HG03457 (cell line): Measurements from ENCODE around the gene GPC3.
"Not testable (repeated sequence)": the region's sequence is repeated elsewhere in the genome, so short reads cannot be mapped to it uniquely, and the experiment has no call there.

ENCODE experiments used
- ATAC-seq: cut with Tn5 transposase; IDR thresholded peaks from one replicate; pipeline ENCODE4 v1.9.1; 2021; ENCODE audit warnings: moderate number of reproducible peaks; ENCODE audit not compliant: unreplicated experiment

GPC3 gene

DNA sequence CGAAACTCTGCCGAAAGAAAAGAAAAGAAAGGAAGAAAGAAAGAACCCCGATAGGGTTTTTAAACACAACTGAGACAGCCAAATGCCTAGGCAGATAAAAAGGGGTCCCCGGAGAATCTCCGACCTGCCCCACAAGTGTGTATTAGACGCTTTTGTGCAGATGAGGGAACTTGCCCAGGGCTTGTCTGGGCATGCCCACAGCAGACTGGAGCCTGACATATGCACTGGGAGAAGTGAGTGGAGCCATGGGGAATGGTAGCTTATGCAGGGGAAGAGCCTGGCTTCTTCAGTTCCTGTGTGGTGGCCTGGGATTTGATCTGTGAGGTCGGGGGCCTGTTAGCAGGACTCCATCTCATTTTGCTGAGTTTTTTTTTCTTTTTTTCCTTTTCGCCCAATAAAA is 199.0 kb downstream of the GPC3 start:
- no peak for ATAC-seq

DNA sequence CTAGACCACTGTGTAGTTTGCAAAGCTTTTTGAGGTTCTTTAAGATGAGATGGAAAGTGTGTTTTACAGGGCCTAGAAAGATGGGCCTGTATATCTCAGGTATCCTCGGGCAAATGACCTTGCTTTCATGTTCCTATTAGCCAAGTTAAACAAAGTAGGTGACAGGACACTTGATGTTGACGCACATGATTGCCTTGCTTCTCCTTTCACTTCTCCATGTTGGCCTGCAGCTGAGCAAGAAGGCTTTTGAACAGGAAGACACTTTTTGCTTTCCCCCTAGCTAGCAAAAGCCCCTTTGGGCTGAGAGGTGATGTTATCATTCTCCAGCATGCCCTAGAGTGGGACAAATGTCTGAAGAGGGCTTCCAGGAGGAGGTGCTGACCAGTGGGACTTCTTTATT is 202.1 kb downstream of the GPC3 start:
- ATAC-seq, result peak; percentile 76

DNA sequence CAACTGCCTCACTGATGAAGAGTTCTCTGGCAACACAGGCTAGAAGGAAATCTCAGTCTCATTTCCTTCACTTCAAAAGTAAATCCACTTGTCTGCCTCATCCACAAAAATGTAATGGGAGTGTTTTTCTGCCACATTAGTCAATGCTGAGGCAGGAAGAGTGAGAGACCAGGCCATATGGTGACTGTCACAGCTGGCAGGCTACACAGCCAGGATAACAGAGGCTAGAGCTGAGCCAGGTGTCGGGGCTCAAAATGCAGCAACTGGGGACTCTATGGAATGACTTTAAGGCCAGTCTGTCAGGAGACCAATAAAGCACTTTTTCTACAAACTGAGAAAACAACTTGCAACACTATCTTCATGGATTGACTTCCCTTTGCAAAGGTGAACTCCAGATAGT is 204.2 kb downstream of the GPC3 start:
- ATAC-seq, result no peak

DNA sequence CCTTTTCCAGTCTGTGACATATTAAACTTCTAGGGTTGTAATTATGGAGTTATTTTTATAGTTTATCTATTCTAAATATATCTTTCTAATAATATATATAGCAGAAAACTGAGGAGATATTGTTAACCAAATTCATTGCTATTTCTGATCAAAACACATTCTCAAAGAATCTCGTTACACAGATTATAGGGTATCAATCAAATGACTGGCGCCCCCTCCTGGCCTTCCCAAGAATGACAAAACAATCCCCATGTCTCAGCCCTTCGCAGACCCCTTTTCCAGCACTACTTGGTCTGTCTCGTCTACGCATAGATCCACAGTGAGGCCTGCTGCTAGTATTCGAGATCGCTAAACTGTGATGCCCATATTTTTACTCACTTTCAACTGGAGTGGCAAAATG is 209.3 kb downstream of the GPC3 start:
- ATAC-seq, result no peak

DNA sequence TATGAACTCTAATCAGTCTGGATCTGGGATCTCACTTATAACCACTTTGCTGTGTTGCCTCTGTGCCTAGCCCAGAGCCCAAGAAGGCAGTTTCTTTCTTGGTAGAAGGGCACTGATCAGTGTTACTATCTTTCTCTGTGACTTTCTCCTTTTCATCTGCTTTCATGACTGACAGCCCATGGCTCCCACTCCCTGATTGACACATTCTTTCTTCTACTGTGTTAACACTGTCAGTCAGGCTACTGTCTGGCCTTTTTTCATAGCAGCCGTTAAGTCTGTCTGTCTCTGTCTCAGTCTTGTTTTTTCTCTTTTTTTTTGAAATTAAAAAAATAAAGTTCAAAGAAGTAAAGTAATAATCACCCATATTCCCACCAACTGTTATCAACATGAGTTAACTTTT is 210.6 kb downstream of the GPC3 start:
- ATAC-seq, result no peak

DNA sequence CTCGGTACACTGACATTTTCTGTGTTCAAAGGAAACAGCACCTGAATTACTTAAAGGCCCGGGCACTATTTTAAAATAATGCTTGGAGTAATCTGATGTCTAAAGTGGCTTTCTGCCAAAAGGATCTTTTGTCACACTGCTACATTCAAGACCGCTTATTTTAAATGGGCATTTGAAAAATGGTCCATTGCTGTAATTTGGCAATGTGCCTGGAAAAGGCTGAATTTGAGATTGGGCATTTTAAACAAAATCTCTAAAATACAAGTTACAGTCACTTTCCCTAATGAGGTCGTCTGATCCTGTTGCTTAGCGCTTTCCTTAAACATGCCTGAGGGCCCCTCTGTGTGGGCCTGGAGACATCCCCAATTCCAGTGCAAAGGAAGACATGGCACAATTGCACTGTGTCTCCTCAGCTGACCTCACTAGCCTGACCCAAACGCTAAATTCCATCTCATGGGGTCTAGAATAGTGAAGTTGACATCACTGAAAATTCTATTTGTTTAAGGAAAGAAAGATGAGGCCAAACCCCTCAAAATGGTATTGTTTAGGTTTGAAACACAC is 214.2 kb downstream of the GPC3 start:
- no peak for ATAC-seq

DNA sequence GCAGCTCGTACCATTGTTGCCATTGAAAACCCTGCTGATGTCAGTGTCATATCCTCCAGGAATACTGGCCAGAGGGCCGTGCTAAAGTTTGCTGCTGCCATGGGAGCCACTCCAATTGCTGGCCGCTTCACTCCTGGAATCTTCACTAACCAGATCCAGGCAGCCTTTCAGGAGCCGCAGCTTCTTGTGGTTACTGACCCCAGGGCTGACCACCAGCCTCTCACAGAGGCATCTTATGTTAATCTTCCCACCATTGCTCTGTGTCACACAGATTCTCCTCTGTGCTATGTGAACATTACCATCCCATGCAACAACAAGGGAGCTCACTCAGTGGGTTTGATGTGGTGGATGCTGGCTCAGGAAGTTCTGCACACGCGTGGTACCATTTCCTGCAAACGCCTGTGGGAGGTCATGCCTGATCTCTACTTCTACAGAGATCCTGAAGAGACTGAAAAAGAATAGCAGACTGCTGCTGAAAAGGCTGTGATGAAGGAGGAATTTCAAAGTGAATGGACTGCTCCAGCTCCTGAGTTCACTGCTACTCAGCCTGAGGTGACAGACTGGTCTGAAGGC is 222.3 kb downstream of the GPC3 start:
- not testable (repeated sequence) for ATAC-seq

DNA sequence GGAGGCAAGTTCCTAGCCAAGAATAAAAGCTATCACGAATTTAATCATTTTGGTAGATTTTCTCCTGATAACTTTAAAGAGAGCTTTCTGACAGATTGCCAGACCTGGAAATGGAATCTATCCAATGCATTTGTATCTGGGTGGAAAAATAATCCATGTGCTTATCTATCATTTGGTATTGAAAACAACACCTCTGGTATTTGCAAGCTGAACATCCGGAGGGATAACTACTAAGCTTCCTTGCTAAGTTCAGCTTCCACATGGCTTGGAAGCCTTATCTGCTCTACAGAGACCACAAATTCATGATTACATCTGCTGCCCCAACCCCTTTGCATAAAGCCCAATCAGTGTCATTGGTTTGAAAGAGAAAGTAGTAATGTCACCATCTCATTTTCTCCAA is 230.7 kb downstream of the GPC3 start:
- ATAC-seq, result no peak

DNA sequence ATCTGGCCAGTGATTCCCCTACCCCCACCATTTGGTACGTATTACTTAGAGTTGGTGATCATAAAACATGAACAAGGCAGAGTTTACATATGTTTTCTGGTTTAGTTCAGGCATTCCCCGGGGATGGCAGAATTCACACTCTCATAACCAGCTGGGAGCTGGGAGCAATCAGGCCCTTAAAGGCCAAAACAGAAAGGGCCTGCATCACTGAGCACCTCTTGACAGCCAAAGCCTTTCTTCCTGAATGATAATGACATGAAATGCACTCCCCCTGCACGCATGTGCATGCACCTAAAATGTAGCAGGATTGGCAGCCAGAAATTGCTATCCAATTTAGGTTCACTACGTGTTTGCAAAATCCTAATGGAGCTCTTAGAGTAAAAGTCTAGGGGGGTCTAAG is 235.4 kb downstream of the GPC3 start:
- ATAC-seq, result no peak

DNA sequence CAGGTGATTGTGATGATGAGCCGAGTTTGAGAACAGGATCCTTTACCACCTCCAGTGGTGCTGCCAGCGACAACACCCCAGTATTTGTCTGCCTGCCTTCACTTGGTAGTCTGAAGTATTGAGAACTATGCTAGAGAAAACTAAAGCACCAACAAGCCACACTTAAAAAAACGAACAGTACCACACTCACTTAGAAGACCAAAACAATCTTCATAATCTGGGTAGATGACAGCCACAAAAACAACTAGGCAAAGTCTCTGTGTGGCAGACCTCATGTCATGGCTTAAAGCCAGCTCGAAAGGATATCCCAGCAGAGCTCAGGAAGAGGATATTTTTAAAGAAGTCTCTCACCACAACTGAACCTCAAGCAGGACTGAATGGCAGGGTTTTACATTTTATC is 236.0 kb downstream of the GPC3 start:
- ATAC-seq, result no peak

DNA sequence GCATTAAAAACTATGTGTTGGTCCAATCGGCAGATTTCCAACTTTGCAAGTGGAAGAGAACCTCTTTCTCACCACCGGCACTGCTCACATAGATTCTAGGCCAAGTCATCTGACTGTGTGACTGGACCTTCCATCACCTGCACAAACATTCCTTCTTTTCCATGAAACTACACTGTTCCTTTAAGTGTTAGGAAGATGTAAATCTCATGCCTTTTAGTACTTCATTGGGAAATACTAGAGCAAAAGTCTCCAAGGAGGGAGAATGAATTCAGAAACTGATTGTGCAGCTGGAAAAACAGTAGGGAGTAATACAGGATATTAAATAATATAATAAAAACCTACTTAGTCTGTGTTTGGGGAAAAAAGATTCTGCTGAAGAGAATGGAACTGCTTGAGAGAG is 238.2 kb downstream of the GPC3 start:
- ATAC-seq, result no peak

DNA sequence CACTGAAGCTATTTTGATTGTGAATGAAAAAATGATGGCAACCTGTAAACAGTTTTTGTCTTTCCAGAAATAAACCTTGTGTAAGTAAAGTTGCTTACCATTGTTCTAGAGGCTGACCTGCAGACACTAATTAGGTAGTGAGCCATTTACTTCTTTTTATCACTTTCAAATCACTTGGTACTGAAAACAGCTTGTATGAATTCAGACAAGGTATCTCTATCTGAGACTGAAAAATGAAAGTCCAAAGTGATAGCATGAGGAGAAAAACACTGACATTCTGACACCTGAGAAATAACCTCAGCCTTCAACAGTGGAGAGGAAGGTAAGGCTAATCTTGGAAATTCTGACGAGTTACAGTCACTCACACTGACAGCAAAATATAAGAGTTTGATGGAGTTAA is 238.8 kb downstream of the GPC3 start:
- ATAC-seq, result no peak

DNA sequence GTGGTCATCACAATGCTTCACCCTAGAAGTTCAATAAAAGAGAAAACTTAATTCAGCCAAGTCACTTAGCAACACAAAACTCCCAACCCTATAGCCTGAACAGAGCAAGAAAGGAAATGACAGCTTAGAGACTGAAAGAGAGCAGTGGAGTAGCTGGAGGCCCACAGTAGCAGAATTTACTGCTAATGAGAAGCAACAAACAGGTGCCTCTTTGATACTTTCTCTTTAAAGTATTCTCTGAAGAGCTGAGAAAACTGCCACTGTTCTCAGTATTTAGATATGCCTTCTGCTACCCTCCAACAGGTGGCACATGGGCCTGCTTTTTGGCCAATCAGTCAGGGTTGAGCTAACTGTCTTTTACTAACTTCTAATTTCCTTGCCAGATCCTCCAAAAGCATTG is 240.0 kb downstream of the GPC3 start:
- no peak for ATAC-seq

DNA sequence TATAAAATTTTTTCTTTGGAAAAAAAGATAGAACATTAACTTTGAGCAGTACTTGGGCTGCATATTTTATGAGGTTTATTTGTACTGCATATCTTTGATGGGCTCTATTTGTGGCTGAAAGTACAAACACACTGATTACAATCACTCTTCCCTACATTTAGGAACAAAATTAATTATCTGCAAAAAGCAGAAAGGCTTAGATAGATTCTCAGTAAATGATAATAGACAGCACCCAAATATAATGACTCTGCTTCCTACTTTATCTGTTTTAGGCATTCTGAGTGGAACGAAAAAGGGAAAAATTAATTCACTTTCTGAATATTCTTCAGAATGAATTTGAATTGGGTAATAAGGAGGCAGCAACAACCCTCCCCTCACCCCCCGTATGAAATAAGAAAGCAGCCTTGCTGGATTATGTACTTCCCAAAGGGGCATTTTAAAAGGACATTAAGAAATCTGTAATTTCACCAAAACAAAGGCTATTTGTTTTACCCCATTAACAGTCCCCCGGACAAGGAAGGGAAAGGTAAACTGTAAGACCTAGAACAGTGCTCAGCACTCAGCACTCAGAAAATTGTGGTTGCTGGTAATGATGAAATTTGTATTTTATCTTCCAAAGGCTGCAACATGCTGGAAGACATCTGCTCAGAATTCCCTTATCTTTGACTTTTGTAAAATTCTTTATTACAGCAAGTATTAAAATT is 242.6 kb downstream of the GPC3 start:
- ATAC-seq, result no peak

DNA sequence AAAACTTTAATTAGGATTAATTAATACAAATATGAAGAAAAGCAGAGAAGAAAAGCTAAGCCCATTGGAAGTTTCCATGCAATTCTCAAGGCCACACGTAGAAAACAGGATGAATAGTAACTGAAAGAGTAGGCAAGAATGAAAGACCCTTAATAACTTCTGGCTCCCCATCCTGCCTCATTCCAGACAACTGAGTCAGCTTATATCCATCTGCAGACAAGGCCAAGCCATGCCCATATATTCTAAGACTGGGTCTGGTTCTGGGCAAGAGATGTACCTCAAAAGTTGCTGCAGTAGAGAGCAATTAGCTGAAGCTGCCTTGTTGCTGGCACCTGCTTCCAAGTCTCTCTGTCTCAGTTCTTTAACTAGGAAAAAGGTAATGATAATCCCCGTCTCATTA is 244.1 kb downstream of the GPC3 start:
- no peak for ATAC-seq

DNA sequence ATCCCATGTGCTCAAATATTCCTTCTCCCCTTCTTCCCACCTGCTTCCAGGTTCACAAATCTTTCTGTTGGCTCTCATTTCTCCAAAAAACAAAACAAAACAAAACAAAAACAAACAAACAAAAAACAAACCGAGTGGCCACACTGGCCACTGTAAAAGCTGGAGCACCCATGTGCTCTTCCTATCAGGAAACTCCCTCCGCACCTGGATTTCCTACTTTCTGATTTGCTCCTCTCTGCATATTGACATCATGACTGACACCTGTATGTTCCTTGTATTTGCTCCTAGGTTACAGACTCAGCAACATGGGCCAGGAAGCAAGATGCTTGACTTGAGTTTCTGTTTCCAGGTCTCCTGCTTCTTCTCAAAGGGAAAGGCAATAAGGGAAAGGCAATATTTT is 258.8 kb downstream of the GPC3 start:
- ATAC-seq, result no peak

DNA sequence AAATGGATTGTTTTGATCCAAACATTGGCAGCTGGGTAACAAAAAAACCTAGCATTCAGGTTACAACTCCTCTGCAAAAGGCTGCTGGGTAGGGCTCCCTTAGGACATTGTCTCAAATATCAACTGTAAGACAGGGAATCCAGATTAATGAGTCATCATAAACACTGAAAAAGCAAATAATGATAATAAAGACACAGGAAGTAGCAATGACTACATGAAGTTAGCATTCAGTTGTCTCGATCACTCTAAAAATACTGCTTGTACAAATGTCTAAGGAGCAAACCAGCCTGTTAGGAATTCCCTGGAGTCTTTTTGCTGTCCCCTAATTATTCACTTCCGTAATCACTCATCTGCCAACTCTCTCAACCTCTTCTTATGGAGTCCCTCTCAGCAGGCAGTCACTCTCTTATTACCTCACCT is 259.2 kb downstream of the GPC3 start:
- ATAC-seq, result no peak

DNA sequence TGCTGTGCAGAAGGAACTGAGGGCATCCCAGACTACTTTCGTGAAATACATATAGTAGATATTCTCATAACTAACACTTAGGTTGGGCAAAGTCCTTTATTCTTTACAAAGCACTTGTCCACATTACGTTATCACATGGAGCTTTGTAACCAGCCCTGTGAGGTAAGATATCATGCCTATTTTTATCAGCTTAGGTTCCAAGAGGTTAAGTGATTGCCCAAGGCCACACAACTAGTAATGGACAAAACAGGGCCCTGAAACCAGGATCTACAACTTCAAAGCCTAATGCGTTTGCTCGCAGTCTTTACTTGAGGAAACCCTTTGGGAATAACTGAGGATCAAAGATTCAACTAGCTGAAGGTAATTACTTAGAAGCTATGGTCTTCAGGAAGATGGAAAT is 261.5 kb downstream of the GPC3 start:
- no peak for ATAC-seq

DNA sequence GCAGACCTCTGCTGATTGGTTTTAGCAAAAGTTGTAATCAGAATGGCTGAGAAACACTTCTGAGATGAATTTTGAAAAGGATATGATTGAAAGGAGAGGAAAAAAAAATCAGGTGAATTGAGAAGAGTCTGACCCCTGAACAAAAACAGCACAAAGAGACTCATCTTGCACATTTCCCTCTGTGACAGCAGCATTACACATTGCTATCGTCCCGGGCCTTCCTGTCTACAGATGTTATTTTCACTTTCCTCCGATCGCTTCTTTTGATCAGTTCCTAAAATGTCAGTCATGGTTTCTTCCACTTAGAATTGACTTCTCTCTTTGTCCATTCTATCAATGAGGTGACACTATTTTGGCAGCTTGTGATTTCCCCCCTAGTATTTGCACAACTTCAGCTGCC is 262.6 kb downstream of the GPC3 start:
- no peak for ATAC-seq

DNA sequence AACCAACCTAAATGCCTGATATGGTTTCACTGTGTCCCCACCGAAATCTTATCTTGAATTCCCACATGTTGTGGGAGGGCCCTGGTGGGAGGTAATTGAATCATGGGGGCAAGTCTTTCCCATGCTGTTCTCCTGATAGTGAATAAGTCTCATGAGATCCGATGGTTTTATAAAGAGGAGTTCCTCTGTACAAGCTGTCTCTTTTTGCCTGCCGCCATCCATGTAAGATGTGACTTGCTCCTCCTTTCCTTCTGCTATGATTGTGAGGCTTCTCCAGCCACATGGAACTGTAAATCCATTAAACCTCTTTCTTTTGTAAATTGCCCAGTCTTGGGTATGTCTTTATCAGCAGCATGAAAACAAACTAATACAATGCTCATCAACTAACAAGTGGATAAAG is 265.1 kb downstream of the GPC3 start:
- not testable (repeated sequence) for ATAC-seq

DNA sequence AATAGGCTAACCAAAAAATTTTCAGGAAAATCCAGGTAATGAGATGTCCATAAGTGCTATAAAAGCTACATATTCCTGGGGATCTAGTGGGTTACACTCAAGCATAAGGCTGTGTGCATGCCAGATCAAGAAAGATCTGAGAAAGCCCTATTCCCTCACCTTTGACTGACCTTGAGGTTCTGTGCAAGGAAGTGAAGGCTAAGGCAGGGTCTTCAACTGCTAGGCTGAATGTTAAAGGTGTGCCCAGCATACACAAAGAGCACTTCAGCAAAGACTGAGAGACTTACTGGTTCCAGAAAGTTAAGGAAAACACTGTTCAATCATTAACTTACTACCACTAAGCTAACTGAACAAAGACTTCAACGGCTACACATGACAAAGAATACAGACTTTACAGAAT is 269.7 kb downstream of the GPC3 start:
- ATAC-seq, result no peak

DNA sequence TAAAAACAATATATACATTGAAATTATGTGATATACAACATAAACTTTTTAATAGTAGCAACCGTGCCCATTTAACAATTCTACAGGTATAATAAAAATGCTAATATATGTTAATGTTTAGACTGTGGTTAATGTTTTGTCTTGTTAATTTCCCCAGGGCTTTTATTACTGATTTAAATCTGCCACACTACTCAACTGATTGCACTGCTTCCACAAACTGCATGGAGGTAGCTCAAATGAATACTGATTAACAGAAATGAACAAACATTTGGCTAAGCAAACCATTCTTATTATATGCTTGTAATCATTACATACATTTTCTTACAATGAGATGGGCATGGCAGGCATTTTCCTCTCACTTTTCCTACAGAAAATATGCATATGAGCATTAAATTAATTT is 275.9 kb downstream of the GPC3 start:
- ATAC-seq, result no peak

DNA sequence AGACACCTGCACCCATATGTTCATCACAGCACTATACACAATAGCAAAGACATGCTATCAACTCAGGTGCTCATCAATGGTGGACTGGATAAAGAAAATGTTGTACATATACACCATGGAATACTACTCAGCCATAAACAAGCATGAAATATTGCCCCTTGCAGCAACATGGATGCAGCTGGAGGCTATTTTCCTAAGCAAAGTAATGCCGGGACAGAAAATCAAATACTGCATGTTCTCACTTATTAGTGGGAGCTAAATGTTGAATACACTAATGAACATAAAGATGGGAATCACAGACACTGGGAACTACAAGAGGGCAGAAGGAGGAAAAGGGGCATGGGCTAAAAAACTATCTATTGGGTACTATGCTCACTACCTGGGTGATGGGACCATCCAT is 278.5 kb downstream of the GPC3 start:
- no peak for ATAC-seq
